B cell (primary cell): ENCODE data around the gene PPP6R2. TPM values are rescaled to one million over a fixed set of nuclear protein-coding genes. Genes with fewer than 3 reads are reported as not detected.

Experiments
- ATAC-seq: fragments of 200-7000 bp; cut with Tn5 transposase; one replicate; pipeline ENCODE4 v1.10.0; 2021; ENCODE audit warnings: low read depth, mild to moderate bottlenecking, moderate number of reproducible peaks, moderate library complexity
- CTCF ChIA-PET: fragments of 350-600 bp; sonication (Branson Sonifier 250); formaldehyde crosslinking; loops from one replicate; lab custom pipeline; 2021; ENCODE audit warnings: antibody characterized with exemption, inconsistent platforms; lab: Charles Lee
- POLR2A ChIA-PET: fragments of 350-600 bp; sonication (Branson Sonifier 250); formaldehyde crosslinking; loops from one replicate; lab custom pipeline; 2021; ENCODE audit warnings: antibody characterized with exemption; lab: Charles Lee
- DNase-seq: peaks from one replicate; pipeline ENCODE4 v3.0.0; 2013
- H2AFZ ChIP-seq: 2 replicates; pipeline ENCODE4 v1.6.1; 2012; ENCODE audit warnings: mild to moderate bottlenecking, low read depth, low read length; ENCODE audit not compliant: insufficient read depth, poor library complexity, severe bottlenecking
- H3K27ac ChIP-seq, 2 donors: 1 replicate in 1 of 2; 2 replicates in 1 of 2; pipeline ENCODE4 v1.5.1; 2012 to 2013; ENCODE audit warnings: low read length in 2 of 2, mild to moderate bottlenecking in 2 of 2, moderate library complexity in 1 of 2
- H3K27me3 ChIP-seq, 4 experiments: fragments of 200-600 bp in 1 of 4; sonication (generic) in 1 of 4; replicated peaks in 1 of 4; 1 replicate in 2 of 4; 2 replicates in 2 of 4; pipeline versions ENCODE4 v1.6.1 to v1.7.0; 2013 to 2016; ENCODE audit warnings: low read length in 3 of 4, mild to moderate bottlenecking in 2 of 4, mixed read lengths in 1 of 4, moderate library complexity in 1 of 4; ENCODE audit not compliant: insufficient read depth in 4 of 4, control insufficient read depth in 3 of 4; ENCODE audit errors: control extremely low read depth in 1 of 4
- H3K36me3 ChIP-seq, 2 experiments: replicated peaks in 1 of 2; 1 replicate in 1 of 2; 2 replicates in 1 of 2; pipeline versions ENCODE4 v1.6.1 to v1.7.1; 2013; ENCODE audit warnings: low read length in 1 of 2; ENCODE audit not compliant: insufficient read depth in 2 of 2, control insufficient read depth in 1 of 2; ENCODE audit errors: control extremely low read depth in 1 of 2, extremely low read depth in 1 of 2
- H3K4me1 ChIP-seq, 2 donors: fragments of 200-600 bp in 1 of 2; sonication (generic) in 1 of 2; 1 replicate in 1 of 2; 2 replicates in 1 of 2; pipeline versions ENCODE4 v1.5.1 to v1.6.1; 2013 to 2017; ENCODE audit warnings: low read length in 2 of 2; ENCODE audit not compliant: control insufficient read depth in 2 of 2, insufficient read depth in 2 of 2
- H3K4me2 ChIP-seq: replicated peaks from 2 replicates; pipeline ENCODE3; 2012; ENCODE audit warnings: mild to moderate bottlenecking, low read depth, low read length; ENCODE audit not compliant: poor library complexity, severe bottlenecking
- H3K4me3 ChIP-seq, 5 experiments: fragments of 200-600 bp in 1 of 5; sonication (generic) in 1 of 5; 1 replicate in 3 of 5; 2 replicates in 2 of 5; pipeline versions ENCODE4 v1.5.1 to v1.7.0; 2011 to 2016; ENCODE audit warnings: low read length in 4 of 5, mild to moderate bottlenecking in 4 of 5, low read depth in 2 of 5, control low read depth in 1 of 5, moderate library complexity in 1 of 5; ENCODE audit not compliant: insufficient read depth in 1 of 5; ENCODE audit errors: control extremely low read depth in 1 of 5, extremely low read depth in 1 of 5
- H3K79me2 ChIP-seq: fragments of 200-600 bp; sonication (generic); one replicate; pipeline ENCODE4 v1.6.0; 2016; ENCODE audit warnings: low read length; ENCODE audit not compliant: control insufficient read depth, insufficient read depth
- H3K9ac ChIP-seq: fragments of 200-600 bp; sonication (generic); 2 replicates; pipeline ENCODE4 v1.6.1; 2017; ENCODE audit warnings: mild to moderate bottlenecking, low read length, moderate library complexity
- H3K9me3 ChIP-seq, 3 donors: one replicate each; pipeline versions ENCODE4 v1.6.1 to v1.7.1; 2013; ENCODE audit warnings: low read length in 2 of 3; ENCODE audit not compliant: control insufficient read depth in 2 of 3, insufficient read depth in 1 of 3; ENCODE audit errors: control extremely low read depth in 1 of 3
- H4K20me1 ChIP-seq: 2 replicates; pipeline ENCODE4 v1.6.0; 2012; ENCODE audit warnings: mild to moderate bottlenecking, low read length; ENCODE audit not compliant: insufficient read depth, control insufficient read depth, poor library complexity, severe bottlenecking
- H3K27ac Mint-ChIP-seq: one replicate; pipeline ENCODE4 v1.8.0; 2021; ENCODE audit warnings: mixed read lengths
- H3K27me3 Mint-ChIP-seq: one replicate; pipeline ENCODE4 v1.8.0; 2021; ENCODE audit warnings: mixed read lengths
- H3K4me1 Mint-ChIP-seq: one replicate; pipeline ENCODE4 v1.8.0; 2021; ENCODE audit warnings: mixed read lengths
- H3K4me3 Mint-ChIP-seq: one replicate; pipeline ENCODE4 v1.8.0; 2021; ENCODE audit warnings: mixed read lengths
- H3K9me3 Mint-ChIP-seq: one replicate; pipeline ENCODE4 v1.8.0; 2022; ENCODE audit warnings: mixed read lengths; ENCODE audit not compliant: insufficient read depth
- CTCF ChIP-seq: fragments of 200-600 bp; IDR thresholded peaks from one replicate; pipeline ENCODE4 v1.8.0; 2022; ENCODE audit warnings: antibody characterized with exemption, mild to moderate bottlenecking
- EZH2 ChIP-seq: IDR thresholded peaks from 2 replicates; pipeline ENCODE4 v1.6.1; 2012; ENCODE audit warnings: borderline replicate concordance, low read depth, mild to moderate bottlenecking, moderate library complexity, low read length; ENCODE audit not compliant: insufficient read depth, poor library complexity, severe bottlenecking
- WGBS: methylation state at CpG from one replicate; pipeline ENCODE4 v1.1.5; 2013; ENCODE audit warnings: missing lambda C conversion rate; ENCODE audit not compliant: insufficient coverage; 5-methylcytosine and 5-hydroxymethylcytosine counted together
- intact Hi-C: fragments of 100-400 bp; cut with micrococcal nuclease; formaldehyde crosslinking; loops from one replicate; pipeline ENCODE4 v1.10.0; 2022
- polyA plus RNA-seq: library from polyadenylated mRNA; depleted of rRNA; stranded (reverse); fragments of >200 nt; gene quantifications from 2 replicates; pipeline ENCODE4 v1.2.3, GENCODE V29; 2012
- total RNA-seq, 2 donors: library from RNA; stranded (reverse); fragments of 120-200 nt in 1 of 2; gene quantifications; 1 replicate in 1 of 2; 2 replicates in 1 of 2; pipeline versions ENCODE4 v1.2.3 to v1.2.4, GENCODE V29; 2013 to 2022

Gene PPP6R2
- total and polyA plus RNA-seq, 2 donors (not counting 1 experiment from before 2014, with no cell fraction given), result 91.4 to 98.7 TPM

GRCh38 chr22:50473088-50473487 is 130.0 kb downstream of the PPP6R2 start:
- H3K9me3 Mint-ChIP-seq, result no peaks in the 10 kb centered on the region
- intact Hi-C loops, result loop anchor here (5.0 to 10.0 kb wide), 2 partner anchors 54 to 538 kb away; partner anchors contain the start of gene SCO2
- Histone ChIP-seq H3K4me3 (peak overlapping the region in 3 of 5 experiments; percentile 68 to 81 (median 72)), H3K27ac (peak overlapping the region in 1 of 2 donors; percentile 90), H3K9me3 (no peaks in the 10 kb centered on the region), H3K4me2 (peak overlapping the region; percentile 99), H3K9ac (peak overlapping the region; percentile 87), H2AFZ (no peak overlapping the region), H3K36me3 (peaks cover 0 to 7% of the 10 kb centered on the region in 2 experiments), H3K4me1 (peaks cover 61 to 69% of the 10 kb centered on the region in 2 donors), H4K20me1 (peaks cover 58% of the 10 kb centered on the region), H3K27me3 (no peaks in the 10 kb centered on the region), H3K79me2 (peaks cover 67% of the 10 kb centered on the region)
- H3K27me3 Mint-ChIP-seq, result no peaks in the 10 kb centered on the region
- WGBS, result 94% methylated on average over 5 of the region's 6 CpGs
- H3K4me1 Mint-ChIP-seq, result peaks cover 65% of the 10 kb centered on the region
- no peak for ATAC-seq
- TF ChIP-seq CTCF (peak; percentile 38), EZH2 (no peak)
- H3K4me3 Mint-ChIP-seq, result peak overlapping the region; percentile 89
- ChIA-PET POLR2A (interaction anchor here (1.3 kb wide), 1 partner anchor 52 kb away, joined by 5 read pairs; the partner anchor contains the start of gene SCO2), CTCF (interaction anchor here (1.1 to 2.2 kb wide), 7 partner anchors 12 to 232 kb away, joined by 3 to 16 read pairs (median 4); partner anchors contain the start of gene SCO2)
- peak overlapping the region; percentile 92 for H3K27ac Mint-ChIP-seq
- DNase-seq, result peak; percentile 60
